ENCODE results near the gene PADI4. TPM values are rescaled to one million over a fixed set of nuclear protein-coding genes. Genes with fewer than 3 reads are reported as not detected.

PADI4 gene
- total RNA-seq, 2 donors from 2014 or later: not detected

- no peak for ATAC-seq
- H3K27ac ChIP-seq: no peak overlapping the region
- WGBS, 2 donors: 56 to 72% methylated on average over 11 to 15 of the region's 15 CpGs
These were observed 33.5 kb upstream of the PADI4 start for GRCh38 chr1:17274186-17275170.

GRCh38 chr1:17276568-17276967 is 31.4 kb upstream of the PADI4 start:
- intact Hi-C loops (cut with DNase I): no loop called here
- Histone ChIP-seq H3K4me1 (peaks cover 22% of the 10 kb centered on the region), H3K27ac (no peak overlapping the region), H3K4me3 (no peak overlapping the region), H3K36me3 (replicated peaks in 1 of 2; ENCODE audit: insufficient read depth in 1 of 2, low read depth in 2 of 2) (no peaks in the 10 kb centered on the region), H3K9me3 (no peaks in the 10 kb centered on the region), H3K27me3 (no peaks in the 10 kb centered on the region)
- ATAC-seq (no peak), DNase-seq (peak in 3 of 4 donors; percentile 18 to 61 (median 37))
- WGBS, 2 donors: 65 to 88% methylated on average over 8 to 11 of the region's 11 CpGs
- TF ChIP-seq CTCF (IDR thresholded peaks at IDR 0.05): no peak
- no peak for TF ChIP-seq POLR2A (IDR thresholded peaks at IDR 0.05)

More at GRCh38 chr1:17274186-17275170, 33.5 kb upstream of the PADI4 start:
- Histone ChIP-seq H3K27me3 (no peaks in the 10 kb centered on the region), H3K4me1 (peaks cover 17% of the 10 kb centered on the region), H3K9me3 (no peaks in the 10 kb centered on the region), H3K36me3 (replicated peaks in 1 of 2; ENCODE audit: insufficient read depth in 1 of 2, low read depth in 2 of 2) (no peaks in the 10 kb centered on the region), H3K4me3 (no peak overlapping the region)
- TF ChIP-seq CTCF (IDR thresholded peaks at IDR 0.05) (peak in 5 of 7 experiments; percentile 17 to 43 (median 37)), POLR2A (IDR thresholded peaks at IDR 0.05) (no peak)
- intact Hi-C loops (cut with DNase I): no loop called here
- peak; percentile 37 to 49 (median 41) for DNase-seq

- Histone ChIP-seq H3K27ac (peak overlapping the region in 2 of 4 donors; percentile 57 to 70), H3K9me3 (no peaks in the 10 kb centered on the region), H3K4me3 (no peak overlapping the region), H3K36me3 (replicated peaks in 1 of 2; ENCODE audit: insufficient read depth in 1 of 2, low read depth in 2 of 2) (no peaks in the 10 kb centered on the region), H3K4me1 (peaks cover 22% of the 10 kb centered on the region), H3K27me3 (no peaks in the 10 kb centered on the region)
- WGBS, 2 donors: 84 to 86% methylated on average over 6 to 7 of the region's 8 CpGs
- intact Hi-C loops (cut with DNase I): no loop called here
- TF ChIP-seq POLR2A (IDR thresholded peaks at IDR 0.05) (no peak), CTCF (IDR thresholded peaks at IDR 0.05) (no peak)
- ATAC-seq (no peak), DNase-seq (peak in 1 of 4 donors; percentile 7)
These were observed 30.4 kb upstream of the PADI4 start for GRCh38 chr1:17277511-17278159.

GRCh38 chr1:17278996-17279830 is 28.8 kb upstream of the PADI4 start:
- ATAC-seq (peak; percentile 96), DNase-seq (peak; percentile 91 to 94 (median 92))
- 63 to 71% methylated on average over 5 to 14 of the region's 14 CpGs for WGBS, 2 donors
- no peaks in the 10 kb centered on the region for H3K9me3 ChIP-seq
- H3K27me3 ChIP-seq: no peaks in the 10 kb centered on the region
- H3K4me1 ChIP-seq: peaks cover 22% of the 10 kb centered on the region
- TF ChIP-seq POLR2A (IDR thresholded peaks at IDR 0.05): no peak
- no peak for TF ChIP-seq CTCF (IDR thresholded peaks at IDR 0.05)
- intact Hi-C loops (cut with DNase I): no loop called here
- H3K27ac ChIP-seq: peak overlapping the region; percentile 33 to 70 (median 63)
- H3K36me3 ChIP-seq (replicated peaks in 1 of 2; ENCODE audit: insufficient read depth in 1 of 2, low read depth in 2 of 2): no peaks in the 10 kb centered on the region
- no peak overlapping the region for H3K4me3 ChIP-seq
